IPS-NIHi7 (cell line): ENCODE results near the gene CCDC182.

ENCODE experiments used
- DNase-seq: peaks from one replicate; pipeline ENCODE4 v3.0.0; 2012; ENCODE audit warnings: mixed read lengths; ENCODE audit errors: extremely low spot score

CCDC182 gene

GRCh38 chr17:57726838-57727237 is 18.3 kb downstream of the CCDC182 start:
- DNase-seq: no peak

- no peak for DNase-seq
Observed at GRCh38 chr17:57726213-57726790, 18.8 kb downstream of the CCDC182 start.

- no peak for DNase-seq
Observed at GRCh38 chr17:57724729-57725125, 20.4 kb downstream of the CCDC182 start.

GRCh38 chr17:57724026-57724728 is 20.9 kb downstream of the CCDC182 start:
- peak; percentile 64 for DNase-seq

- no peak for DNase-seq
Observed at GRCh38 chr17:57723427-57724025, 21.6 kb downstream of the CCDC182 start.

- DNase-seq: no peak
Observed at GRCh38 chr17:57722704-57723043, 22.4 kb downstream of the CCDC182 start.

GRCh38 chr17:57721967-57722703 is 23.0 kb downstream of the CCDC182 start:
- no peak for DNase-seq

- DNase-seq: no peak
Observed at GRCh38 chr17:57720386-57721035, 24.6 kb downstream of the CCDC182 start.

- DNase-seq: no peak
Observed at GRCh38 chr17:57718878-57719277, 26.2 kb downstream of the CCDC182 start.

GRCh38 chr17:57715981-57716380 is 29.1 kb downstream of the CCDC182 start:
- no peak for DNase-seq

GRCh38 chr17:57714665-57715180 is 30.4 kb downstream of the CCDC182 start:
- no peak for DNase-seq

GRCh38 chr17:57713140-57713539 is 32.0 kb downstream of the CCDC182 start:
- no peak for DNase-seq

GRCh38 chr17:57708410-57708809 is 36.7 kb downstream of the CCDC182 start:
- peak; percentile 40 for DNase-seq

- DNase-seq: peak; percentile 72
Observed at GRCh38 chr17:57707892-57708291, 37.2 kb downstream of the CCDC182 start.

GRCh38 chr17:57706761-57707160 is 38.3 kb downstream of the CCDC182 start:
- no peak for DNase-seq

- DNase-seq: no peak
Observed at GRCh38 chr17:57705921-57706695, 39.0 kb downstream of the CCDC182 start.

- no peak for DNase-seq
Observed at GRCh38 chr17:57704448-57704847, 40.7 kb downstream of the CCDC182 start.

- DNase-seq: no peak
Observed at GRCh38 chr17:57703273-57703672, 41.8 kb downstream of the CCDC182 start.

- DNase-seq: no peak
Observed at GRCh38 chr17:57701124-57701523, 44.0 kb downstream of the CCDC182 start.

- no peak for DNase-seq
Observed at GRCh38 chr17:57699751-57700219, 45.3 kb downstream of the CCDC182 start.
